GM19239 (cell line): ENCODE results near the gene AMTN.
"Not testable (repeated sequence)": the region's sequence is repeated elsewhere in the genome, so short reads cannot be mapped to it uniquely, and the experiment has no call there.

Source experiments
- DNase-seq: peaks from one replicate; pipeline ENCODE4 v3.0.0; 2011; ENCODE audit warnings: low spot score; ENCODE audit not compliant: insufficient read length
- FAIRE-seq: peaks from 2 replicates; lab custom pipeline; 2011; peaks lifted over from hg19 to GRCh38; lab: Jason Lieb, UNC

The AMTN gene, protein sequence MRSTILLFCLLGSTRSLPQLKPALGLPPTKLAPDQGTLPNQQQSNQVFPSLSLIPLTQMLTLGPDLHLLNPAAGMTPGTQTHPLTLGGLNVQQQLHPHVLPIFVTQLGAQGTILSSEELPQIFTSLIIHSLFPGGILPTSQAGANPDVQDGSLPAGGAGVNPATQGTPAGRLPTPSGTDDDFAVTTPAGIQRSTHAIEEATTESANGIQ

DNA sequence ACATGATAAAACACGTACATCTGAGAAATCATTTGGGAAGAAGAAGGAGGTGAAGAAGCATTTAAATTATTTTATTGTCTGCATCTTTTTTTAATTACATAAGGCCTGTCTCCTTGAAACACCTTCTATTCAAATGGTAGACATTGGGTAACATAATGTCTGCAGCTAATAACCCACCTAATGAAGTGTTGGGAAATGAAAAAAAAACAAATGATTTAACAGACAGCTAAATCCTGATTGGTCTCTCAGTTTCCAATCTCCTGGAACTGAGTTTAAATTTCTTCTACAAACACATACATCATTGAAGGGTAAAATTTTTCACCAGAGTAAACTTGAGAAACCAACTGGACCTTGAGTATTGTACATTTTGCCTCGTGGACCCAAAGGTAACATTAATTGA, at the start of gene AMTN:
TSS of gene AMTN (plus strand) at position 301 of the 400 bp plus-strand sequence. CDS start 209 bp downstream, outside the sequence.
- DNase-seq (no peak), FAIRE-seq (peak; percentile 23)

DNA sequence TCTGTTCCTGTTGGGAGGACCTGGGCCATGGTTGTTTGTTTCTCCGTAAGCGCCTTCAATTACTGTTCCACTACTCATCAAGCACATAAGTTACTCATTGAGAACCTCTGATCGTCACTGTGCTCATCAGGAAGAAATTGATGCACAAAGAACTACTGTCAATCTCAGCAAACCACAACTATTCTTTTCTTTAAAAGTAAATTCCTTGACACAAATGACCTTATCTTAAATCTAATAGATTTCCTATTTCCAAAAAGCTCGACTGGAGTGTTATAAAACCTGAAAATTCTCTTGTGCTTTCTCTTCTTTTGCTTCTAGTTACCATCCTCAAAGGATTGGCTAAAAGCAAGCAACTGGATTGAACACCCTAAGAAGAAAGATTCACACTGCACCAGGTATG, 46.5 kb upstream of the AMTN start, which contains the start of gene MUC7:
TSS of gene MUC7 (plus strand) at position 301 of the 400 bp plus-strand sequence. CDS start 1,825 bp downstream, outside the sequence.
- FAIRE-seq, result no peak
- DNase-seq, result no peak

GRCh38 chr4:70473679-70474078, 44.7 kb upstream of the AMTN start:
- no peak for FAIRE-seq
- no peak for DNase-seq

DNA sequence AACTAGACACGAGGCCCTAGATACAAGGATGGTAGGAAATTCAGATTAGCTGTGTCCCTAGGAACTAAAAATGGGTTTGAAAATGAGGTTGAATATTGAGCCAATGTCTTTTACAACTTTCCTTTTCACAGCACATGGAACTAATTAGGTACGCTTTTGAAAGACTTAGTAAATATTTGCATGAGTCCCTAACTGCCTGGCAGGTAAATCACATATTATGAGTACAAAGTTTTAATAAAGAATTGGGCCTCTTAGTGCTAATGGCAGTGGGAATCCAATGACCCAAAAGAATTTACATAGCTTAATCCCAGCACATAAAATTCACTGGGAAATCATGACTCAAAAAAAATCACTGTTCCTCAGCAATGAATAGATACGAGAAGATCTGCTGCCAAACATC, 29.6 kb upstream of the AMTN start:
- DNase-seq (no peak), FAIRE-seq (no peak)

DNA sequence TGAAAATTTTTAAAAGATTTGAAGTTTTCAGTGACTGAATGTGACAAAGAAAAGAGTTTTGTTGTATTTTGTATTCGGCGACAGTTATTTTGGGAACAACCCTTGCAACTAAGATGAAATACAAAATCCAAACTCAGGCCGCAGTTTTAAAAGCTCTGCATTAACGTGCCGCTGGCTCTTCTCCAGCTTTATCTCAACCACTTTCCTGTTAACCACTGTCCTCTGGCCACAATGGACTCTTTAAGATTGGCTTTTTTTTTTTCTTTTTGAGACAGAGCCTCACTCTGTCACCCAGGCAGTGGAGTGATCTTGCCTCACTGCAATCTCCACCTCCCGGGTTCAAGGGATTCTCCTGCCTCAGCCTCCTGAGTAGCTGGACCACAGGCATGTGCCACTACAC, 22.1 kb upstream of the AMTN start:
- FAIRE-seq, result no peak
- DNase-seq, result no peak

- FAIRE-seq, DNase-seq: not testable (repeated sequence)
Observed at GRCh38 chr4:70501838-70502237, 16.5 kb upstream of the AMTN start.

DNA sequence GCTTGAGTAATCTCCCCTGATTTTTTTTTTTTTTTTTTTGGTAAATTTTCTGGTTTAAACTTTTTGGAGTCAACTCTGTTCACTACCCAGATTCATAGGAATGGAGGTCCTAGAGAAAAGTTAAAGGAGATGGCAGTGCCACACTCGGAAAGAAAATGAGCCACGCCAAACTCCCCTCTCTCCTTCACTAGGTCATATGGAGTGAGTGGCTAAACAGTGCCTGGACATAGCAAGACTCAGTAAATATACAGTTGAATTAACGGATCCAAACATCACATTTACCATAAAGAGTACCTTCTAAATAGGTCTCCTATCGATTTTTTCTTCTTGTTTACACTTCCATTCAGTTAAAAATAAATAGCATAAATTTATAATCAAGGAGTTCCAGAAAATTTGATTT, 13.6 kb upstream of the AMTN start:
- FAIRE-seq (peak; percentile 11), DNase-seq (no peak)

DNA sequence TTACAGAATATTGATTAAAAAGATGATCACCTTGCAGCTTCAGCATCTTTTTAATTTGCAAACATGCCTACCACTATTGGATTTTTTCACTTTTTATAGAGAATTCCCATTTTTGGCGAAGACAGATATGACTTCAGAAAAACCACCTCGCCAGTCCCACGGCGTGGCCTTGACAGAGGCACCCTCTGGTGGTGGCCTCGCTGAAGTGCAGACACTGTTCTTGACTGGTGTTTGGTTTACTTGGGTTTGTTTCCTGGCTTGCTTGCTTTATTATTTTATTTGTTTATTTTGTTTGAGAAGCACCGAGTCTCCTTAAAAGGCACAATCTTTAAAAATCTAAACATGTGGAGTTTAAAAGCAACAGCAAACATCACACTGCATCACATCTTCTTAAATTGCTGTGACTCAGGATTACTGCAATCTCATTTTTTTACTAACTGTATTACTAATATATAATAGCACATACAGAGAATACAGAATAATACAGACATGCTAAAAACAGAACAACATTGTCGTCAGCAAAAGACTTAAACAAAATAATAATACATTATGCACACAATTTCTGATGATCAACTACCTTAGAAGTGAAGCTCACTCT, 13.1 kb upstream of the AMTN start:
- FAIRE-seq (peak; percentile 89), DNase-seq (peak; percentile 28)

DNA sequence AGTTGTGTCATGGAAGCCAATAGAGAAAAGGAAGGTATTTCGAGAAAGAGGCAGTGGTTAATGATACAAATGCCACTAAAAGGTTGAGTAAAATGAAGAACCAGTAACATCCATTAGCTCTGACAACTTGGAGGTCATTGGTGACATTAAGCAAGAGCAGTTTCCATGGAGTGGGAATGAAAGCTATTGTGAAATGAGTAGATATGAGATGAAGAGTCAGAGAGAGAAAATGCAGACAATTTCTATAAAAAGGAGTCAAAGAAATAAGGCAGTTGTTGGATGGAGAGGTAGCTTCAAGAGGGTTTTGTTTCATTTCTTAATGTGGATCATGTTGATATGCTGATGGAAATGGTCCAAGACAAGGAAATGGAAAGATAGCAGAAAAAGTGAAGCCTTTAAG, 9.6 kb upstream of the AMTN start:
- no peak for FAIRE-seq

GRCh38 chr4:70511365-70511764, 7.0 kb upstream of the AMTN start:
- FAIRE-seq (no peak), DNase-seq (no peak)

More for the DNA sequence above, 9.6 kb upstream of the AMTN start:
- no peak for DNase-seq

GRCh38 chr4:70515367-70516250, 2.8 kb upstream of the AMTN start:
- FAIRE-seq (no peak), DNase-seq (no peak)

- DNase-seq (no peak), FAIRE-seq (no peak)
Observed at GRCh38 chr4:70518716-70519115, 347 bp downstream of the AMTN start.

GRCh38 chr4:70522626-70523025, 4.3 kb downstream of the AMTN start:
- DNase-seq (no peak), FAIRE-seq (no peak)

DNA sequence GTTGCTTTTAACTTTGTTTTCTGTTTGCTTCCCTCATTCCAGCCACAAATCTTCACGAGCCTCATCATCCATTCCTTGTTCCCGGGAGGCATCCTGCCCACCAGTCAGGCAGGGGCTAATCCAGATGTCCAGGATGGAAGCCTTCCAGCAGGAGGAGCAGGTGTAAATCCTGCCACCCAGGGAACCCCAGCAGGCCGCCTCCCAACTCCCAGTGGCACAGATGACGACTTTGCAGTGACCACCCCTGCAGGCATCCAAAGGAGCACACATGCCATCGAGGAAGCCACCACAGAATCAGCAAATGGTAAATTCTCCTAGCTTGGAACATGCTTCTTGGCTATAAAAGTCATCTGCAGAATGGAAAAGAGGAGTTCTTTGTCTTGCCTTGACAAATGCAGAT, 12.6 kb downstream of the AMTN start:
- FAIRE-seq, result no peak
- no peak for DNase-seq

DNA sequence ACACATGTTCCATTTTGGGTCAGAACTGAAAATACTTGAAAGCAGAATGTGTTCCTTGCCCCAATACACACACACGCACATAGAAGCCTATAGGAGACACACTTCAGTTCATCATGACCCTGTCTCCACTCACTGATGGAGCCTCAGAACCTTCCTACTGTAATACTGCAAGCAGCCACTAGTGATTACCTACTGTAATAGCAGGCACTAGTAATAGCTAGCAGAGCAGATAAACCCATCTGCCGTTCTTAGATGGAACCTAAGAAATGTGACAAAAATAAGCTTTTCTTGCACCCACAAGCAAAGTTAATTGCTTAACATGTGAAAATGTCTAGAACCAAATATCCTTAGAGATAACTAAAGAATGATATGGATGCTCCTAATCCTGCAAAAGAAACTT, 13.6 kb downstream of the AMTN start:
- FAIRE-seq (peak; percentile 77), DNase-seq (no peak)

DNA sequence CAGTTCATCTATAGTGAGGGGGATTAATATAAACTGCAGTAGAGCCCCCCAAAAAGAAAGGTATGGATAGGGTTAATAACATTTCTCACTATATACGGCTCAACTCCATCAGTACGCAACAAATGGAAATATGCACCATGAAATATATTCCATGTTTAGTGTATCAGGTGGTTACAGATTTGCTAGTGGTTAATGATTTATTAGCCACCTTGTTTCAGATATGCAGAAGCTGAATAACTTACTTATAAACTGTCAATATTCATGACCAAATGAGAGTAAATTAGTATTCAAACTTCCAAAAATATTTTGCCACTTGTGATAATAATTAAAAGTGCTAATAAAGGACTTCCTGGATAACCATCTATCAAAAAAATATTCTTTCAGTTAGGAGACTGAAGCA, 14.8 kb downstream of the AMTN start:
- DNase-seq, result no peak
- FAIRE-seq, result no peak

DNA sequence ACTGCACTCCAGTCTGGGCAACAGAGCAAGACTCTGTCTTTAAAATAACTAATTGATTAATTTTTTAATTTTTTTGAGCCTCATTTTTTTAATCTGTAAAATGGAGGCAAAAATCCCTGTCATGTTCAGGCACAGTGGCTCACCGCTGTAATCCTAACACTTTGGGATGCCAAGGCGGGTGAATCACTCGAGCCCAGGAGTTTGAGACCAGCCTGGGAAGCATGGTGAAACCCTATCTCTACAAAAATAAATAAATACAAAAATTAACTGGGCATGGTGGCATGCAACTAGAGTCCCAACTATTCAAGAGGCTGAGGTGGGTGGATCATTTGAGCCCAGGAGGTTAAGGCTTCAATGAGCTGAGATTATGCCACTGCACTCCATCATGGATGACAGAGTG, 15.4 kb downstream of the AMTN start:
- FAIRE-seq, result no peak

GRCh38 chr4:70534886-70535285, 16.5 kb downstream of the AMTN start:
- not testable (repeated sequence) for DNase-seq, FAIRE-seq

More for the DNA sequence above, 15.4 kb downstream of the AMTN start:
- DNase-seq, result no peak

DNA sequence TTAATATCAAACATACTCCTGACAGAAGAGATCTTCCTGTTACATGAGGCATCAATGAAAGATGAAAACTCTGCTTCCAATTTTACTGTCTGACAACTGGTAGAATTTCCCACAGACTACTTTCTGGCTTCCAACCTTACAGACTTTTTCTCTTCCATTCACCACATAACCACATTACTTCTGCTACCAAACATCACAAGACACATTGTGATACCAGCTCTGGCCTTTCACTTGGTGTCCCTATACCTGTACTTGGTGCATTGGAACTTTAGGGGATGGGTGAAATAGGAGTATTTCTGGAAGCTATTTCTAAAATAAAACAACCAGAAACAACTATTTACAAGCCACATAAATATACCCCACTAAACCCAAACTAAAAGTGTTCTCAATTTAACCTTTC, 20.5 kb downstream of the AMTN start:
- DNase-seq (no peak), FAIRE-seq (peak; percentile 4)

DNA sequence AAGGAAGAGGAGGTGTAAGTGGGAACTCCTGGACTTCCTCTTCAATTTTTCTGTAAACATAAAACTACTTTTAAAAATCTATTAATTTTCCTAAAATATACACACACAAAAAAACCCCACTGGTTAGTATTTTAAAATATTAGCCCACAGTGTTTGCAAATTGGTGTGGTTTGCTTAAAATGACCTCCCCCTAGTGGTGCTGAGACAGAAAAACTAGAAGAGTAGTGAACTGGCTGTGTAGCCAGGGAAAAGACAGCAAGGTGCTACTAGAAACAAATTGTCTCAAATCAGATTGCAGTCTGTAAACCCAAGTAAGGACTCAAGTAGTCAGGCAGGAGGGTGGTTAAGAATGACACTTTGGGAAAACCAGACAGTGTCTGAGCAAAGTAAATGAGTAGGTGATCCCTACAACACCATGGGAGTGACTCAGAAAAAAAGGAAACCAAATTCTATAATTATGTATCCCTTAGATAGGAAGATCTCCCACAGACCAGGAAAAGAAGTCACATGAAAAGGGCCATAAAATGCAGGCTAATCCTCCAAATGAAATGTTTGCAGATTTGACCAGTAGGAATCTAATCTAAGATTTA, 26.0 kb downstream of the AMTN start:
- no peak for DNase-seq

GRCh38 chr4:70556856-70557255, 38.5 kb downstream of the AMTN start:
- DNase-seq, result no peak
- FAIRE-seq, result no peak

More for the DNA sequence above, 26.0 kb downstream of the AMTN start:
- FAIRE-seq, result no peak
